GM18508 (cell line): ENCODE results near the gene CAMTA1.

Experiments used
- ATAC-seq: cut with Tn5 transposase; IDR thresholded peaks from one replicate; pipeline ENCODE4 v1.9.1; 2021; ENCODE audit warnings: moderate number of reproducible peaks; ENCODE audit not compliant: insufficient read depth, unreplicated experiment

CAMTA1 gene

DNA sequence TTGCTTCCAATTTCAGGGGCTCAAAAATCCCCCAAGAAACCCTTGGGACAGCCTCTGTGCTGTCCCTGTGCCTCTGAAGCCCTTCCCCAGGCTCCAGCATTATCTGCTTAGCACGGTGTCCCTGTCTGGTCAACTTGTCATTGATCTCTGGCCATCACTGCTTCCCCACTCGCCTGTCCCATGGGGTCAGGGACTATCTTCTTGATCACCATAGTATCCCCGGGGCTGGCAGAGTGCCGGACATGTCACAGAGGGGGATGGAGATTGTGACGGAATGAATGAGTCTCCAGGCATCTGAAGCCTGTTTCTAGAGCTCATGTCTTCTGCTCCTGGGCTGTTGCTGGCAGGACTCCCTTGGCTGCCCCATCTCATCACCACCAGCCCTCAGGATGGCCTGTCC, 886.4 kb downstream of the CAMTA1 start:
- ATAC-seq, result no peak

- no peak for ATAC-seq
Observed at GRCh38 chr1:7672864-7673263, 887.6 kb downstream of the CAMTA1 start.

- ATAC-seq, result no peak
Observed at GRCh38 chr1:7674972-7675371, 889.7 kb downstream of the CAMTA1 start.

DNA sequence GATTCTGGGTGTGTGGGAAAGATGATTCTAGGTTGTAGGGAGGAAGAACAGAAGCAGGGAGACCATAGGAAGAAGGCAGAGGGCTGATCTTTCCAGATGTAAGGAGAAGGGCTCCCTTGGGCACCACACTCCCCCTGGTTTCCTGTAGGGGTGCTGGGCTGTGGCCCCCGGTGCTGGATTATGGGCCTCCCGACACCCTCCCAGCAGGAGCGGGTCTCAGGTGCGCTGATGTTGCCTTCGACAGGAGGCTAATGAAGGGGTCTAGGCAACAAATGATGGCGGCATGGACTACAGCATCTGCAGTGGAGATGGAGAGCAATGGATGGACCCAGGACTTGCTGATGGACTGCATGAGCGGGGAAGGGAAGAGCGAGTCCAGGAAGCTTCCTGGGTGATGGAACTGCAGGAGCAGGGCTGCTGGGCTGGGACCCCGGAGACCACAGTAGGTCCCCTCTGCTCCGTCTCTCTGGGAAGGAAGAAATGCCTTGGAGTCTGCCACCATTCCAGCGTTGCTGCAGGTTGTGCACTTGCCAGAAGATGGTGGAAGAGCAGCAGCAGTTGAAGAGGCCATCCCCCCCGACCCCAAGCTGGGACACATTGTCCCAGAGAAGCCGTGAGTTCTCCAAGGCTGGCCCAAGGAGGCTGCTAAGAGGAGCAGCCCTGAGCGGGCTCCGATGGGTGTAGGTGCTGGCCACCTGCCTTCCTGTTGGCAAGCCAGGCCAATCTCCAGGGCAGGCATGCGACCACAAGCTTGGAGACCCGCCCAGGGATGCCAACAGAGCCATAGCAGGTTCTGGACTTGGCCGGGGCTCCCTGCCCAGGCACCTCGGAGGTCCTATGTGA, 890.4 kb downstream of the CAMTA1 start:
- no peak for ATAC-seq

- ATAC-seq, result no peak
Observed at GRCh38 chr1:7676274-7676945, 891.2 kb downstream of the CAMTA1 start.

- ATAC-seq, result no peak
Observed at GRCh38 chr1:7677111-7677510, 891.9 kb downstream of the CAMTA1 start.

DNA sequence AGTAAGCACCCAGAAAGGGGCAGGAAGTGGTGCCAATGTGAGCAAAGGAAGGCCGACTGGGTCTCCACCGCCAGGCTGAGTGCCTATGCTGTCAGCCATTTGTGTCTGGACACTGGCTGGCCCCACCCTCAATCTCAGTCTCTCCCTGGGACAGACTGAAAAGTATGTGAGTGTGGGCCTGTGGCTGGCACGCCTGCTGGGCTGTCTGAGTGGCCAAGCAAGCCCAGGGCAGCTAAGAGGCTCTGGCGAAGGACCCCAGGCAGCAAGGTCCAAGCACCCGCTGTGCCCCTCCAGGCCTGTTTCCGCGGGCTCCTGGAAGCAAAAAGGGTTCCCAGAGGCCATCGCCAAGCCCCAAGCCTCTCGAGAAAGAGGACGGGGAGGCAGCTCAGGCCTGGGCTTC, 892.6 kb downstream of the CAMTA1 start:
- ATAC-seq, result no peak

GRCh38 chr1:7678491-7679158, 893.4 kb downstream of the CAMTA1 start:
- no peak for ATAC-seq

DNA sequence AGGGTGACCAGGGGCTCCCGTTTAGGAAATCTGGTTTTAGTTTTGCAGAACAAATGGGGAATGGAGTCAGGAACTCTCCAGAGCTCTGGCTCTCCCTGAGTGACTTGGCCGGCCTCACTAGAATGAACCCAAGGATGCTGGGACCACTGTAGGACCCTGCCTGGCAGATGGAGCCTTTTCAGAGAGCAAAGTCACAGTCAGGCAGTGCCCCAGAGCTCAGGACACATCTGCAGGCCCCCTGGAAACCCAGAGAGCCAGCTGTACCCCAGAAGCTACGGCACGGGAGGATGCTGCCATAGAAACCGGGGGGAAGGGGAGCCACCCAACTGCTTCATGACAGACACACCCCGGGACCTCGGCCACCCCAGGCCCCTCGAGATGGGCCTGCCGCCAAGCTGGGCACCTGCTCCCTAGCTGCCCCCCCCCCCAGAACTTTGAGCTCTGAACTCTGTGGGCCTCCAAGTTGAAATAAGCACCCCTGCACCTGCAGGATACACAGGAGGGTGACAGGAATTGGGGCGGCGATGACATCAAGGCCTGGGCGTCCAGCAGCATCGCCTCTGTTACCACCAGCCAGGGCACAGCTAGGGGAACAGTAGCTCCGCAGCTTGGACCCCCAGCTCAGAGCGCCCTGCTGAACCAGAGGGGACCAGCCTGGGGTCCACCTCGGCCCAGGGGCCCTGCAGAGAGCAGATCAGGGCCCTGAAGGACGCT, 894.1 kb downstream of the CAMTA1 start:
- ATAC-seq, result no peak

DNA sequence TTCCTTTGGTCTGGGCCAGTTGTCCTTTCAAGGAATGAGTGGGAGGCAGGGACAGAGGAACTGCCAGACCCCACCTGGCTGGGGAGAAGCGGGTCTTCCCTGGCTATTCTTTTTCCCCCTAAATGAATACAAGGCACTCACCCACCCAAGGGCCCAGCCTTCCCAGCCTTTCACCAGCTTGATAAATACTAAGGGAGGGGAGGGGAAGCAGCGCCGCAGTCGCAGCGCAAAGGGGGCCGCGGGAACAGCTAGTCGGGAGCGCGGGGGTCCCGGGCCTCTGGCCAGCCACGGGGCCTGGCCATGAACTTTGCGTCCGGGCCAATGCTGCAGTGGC, 894.6 kb downstream of the CAMTA1 start:
- ATAC-seq, result no peak

- ATAC-seq, result no peak
Observed at GRCh38 chr1:7680207-7680954, 895.1 kb downstream of the CAMTA1 start.

- ATAC-seq, result no peak
Observed at GRCh38 chr1:7680955-7681268, 895.7 kb downstream of the CAMTA1 start.

DNA sequence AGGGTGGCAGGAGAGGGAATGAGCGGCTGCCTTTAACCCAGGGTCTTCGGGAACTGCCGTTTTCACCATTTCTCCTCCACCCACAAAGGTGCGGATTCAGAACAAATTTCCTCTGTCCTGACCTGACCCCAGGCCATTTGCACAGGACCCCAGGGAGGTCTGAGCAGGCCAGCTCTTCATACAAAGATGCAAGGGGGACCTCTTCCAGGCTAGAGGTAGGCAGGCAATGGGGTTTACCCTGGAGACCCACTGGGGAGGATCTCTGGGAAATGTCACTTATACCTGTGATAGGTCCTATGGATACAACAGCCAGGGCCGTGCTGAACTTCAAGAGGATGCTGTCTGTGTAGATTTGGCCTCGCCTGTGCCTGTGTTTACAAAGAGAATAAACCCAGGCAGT, 896.1 kb downstream of the CAMTA1 start:
- ATAC-seq, result no peak

DNA sequence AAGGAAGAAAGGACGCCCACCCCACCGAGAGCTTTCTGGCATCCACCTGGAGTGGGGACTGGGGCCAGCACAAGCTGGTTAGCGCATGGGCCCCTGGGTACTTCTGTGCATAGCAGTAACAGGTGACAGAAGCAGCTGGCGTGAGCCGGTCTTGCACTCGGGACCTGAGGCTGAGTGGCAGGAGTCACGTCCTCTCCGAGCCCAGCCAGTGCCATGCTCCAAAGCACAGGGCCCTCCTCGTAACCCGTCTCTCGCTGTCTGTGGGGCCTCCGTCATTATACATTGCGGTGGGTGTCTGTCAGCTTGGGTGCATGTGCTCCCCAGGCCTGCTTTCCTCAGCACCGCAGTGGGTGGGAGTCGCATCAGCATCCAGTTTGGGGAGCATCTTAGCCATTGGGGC, 898.3 kb downstream of the CAMTA1 start:
- no peak for ATAC-seq

DNA sequence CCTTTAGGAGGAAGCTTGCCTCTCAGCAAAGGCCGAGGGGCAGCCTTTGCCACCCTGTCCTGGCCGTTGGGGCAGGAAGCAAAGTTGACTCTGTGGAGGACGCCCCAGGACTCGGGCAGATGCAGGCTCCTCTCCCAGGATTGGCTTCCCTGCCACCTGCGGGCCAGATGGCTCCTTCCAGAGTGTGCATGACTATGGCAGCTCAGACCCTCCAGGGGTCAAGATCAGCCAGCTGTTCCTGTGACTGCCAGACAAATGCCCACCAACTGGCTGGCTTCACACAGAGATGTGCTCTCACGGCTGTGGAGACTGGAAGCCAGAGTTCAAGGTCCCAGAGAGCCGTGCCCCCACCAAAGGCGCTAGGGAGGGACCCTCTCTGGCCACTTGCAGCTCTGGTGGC, 898.9 kb downstream of the CAMTA1 start:
- ATAC-seq, result no peak

DNA sequence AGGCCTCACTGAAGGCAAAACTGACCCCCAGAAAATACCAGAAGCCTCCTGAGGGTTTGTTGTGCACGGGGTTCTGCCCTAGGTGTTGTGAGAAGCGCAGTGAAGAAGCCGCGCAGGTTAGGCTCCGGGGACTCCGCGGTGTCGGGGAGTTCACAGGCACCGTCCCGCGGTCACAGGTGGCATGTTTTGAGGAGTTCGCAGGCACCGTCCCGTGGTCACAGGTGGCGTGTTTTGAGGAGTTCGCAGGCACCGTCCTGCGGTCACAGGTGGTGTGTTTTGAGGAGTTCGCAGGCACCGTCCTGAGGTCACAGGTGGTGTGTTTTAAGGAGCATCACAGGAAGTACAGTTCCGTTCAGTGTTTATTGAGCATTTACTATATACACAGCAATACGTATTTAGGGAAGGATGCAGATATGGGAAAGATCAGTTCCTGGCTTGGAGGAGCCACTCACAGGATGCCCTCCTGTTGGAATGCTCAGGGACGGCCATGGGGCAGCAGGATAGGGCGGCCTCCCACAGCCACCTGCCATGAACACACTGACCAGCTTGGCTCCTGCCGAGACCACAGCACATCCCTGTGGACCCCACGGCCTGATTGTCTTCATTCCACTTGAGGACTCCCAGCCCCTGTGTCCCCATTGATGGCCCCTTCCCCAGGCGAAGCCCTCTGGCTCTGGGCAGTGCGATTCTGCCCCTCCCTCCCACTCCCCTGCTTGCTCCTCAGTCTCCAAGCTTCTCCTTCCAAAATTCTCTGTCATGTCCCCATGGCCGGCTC, 899.8 kb downstream of the CAMTA1 start:
- ATAC-seq, result no peak

DNA sequence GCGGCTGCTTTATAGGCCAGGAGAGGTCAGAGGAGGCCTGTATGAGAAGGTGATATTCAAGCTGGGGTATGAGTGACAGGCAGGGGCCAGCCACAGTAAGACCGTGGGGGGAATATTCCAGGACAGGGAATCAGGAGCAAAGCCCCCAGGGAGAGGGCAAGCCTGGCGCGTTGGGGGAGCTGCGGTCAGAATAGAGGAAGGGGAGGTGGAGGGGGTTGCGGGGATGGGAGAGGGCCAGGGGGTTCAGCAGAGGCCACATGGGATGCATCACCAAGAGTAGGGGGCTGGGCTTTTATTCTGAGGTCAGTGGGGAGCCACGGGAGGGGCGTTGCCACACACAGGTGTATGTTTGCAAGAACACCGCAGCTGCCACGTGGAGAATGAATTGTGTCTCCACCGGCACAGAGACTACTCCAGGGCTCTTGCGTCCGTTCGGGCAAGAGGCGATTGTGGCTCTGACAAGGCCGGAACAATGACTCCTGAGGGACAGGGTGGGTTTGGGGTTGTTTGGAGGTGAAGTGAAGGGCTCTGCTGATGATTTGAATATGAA, 901.1 kb downstream of the CAMTA1 start:
- no peak for ATAC-seq

- ATAC-seq, result no peak
Observed at GRCh38 chr1:7687411-7687810, 902.2 kb downstream of the CAMTA1 start.

DNA sequence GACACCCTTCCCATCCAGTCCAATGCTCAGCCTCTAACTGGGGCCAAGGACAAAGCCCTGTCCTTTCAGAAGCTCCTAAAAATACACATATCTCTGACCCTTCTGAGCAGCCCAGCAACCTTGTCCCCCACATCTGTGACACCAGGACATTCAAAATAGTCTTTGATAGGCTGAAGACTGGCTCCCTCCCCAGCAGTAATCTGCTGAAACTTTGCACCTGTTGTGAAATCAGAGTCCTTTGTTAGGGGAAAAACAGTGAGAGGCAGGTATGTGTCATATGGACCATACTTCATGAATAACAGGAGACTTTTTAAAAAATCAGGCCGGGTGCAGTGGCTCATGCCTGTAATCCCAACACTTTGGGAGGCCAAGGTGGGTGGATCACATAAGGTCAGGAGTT, 903.4 kb downstream of the CAMTA1 start:
- no peak for ATAC-seq
